Neutrophil (primary cell): ENCODE results near the gene SBNO2.

Experiments used
- H3K27ac ChIP-seq: fragments of 200-600 bp; sonication (generic); 2 replicates; pipeline ENCODE4 v1.5.1; 2016; ENCODE audit warnings: mild to moderate bottlenecking, moderate library complexity
- H3K27me3 ChIP-seq: fragments of 200-600 bp; sonication (generic); 2 replicates; pipeline ENCODE4 v1.6.0; 2016; ENCODE audit warnings: mild to moderate bottlenecking
- H3K36me3 ChIP-seq: fragments of 200-600 bp; sonication (generic); 2 replicates; pipeline ENCODE4 v1.5.1; 2017
- H3K4me1 ChIP-seq, 2 experiments: fragments of 200-600 bp in 1 of 2; sonication (generic) in 1 of 2; 1 replicate in 1 of 2; 2 replicates in 1 of 2; pipeline versions ENCODE4 v1.5.1 to v1.6.1; 2013 to 2016; ENCODE audit warnings: low read depth in 1 of 2, low read length in 1 of 2, mild to moderate bottlenecking in 1 of 2, moderate library complexity in 1 of 2; ENCODE audit not compliant: control insufficient read depth in 1 of 2, insufficient read depth in 1 of 2
- H3K4me3 ChIP-seq, 2 experiments: fragments of 200-600 bp in 1 of 2; sonication (generic) in 1 of 2; 1 replicate in 1 of 2; 2 replicates in 1 of 2; pipeline ENCODE4 v1.5.1; 2013 to 2016; ENCODE audit warnings: low read depth in 1 of 2, low read length in 1 of 2, mild to moderate bottlenecking in 1 of 2, moderate library complexity in 1 of 2
- H3K9me3 ChIP-seq: fragments of 200-600 bp; sonication (generic); 2 replicates; pipeline ENCODE4 v1.5.1; 2016
- TF ChIP-seq, protein P1 (sequence below): fragments of 200-600 bp; sonication (generic); IDR thresholded peaks from 2 replicates; pipeline ENCODE4 v1.5.1; 2016; ENCODE audit warnings: antibody characterized with exemption

The SBNO2 gene

DNA sequence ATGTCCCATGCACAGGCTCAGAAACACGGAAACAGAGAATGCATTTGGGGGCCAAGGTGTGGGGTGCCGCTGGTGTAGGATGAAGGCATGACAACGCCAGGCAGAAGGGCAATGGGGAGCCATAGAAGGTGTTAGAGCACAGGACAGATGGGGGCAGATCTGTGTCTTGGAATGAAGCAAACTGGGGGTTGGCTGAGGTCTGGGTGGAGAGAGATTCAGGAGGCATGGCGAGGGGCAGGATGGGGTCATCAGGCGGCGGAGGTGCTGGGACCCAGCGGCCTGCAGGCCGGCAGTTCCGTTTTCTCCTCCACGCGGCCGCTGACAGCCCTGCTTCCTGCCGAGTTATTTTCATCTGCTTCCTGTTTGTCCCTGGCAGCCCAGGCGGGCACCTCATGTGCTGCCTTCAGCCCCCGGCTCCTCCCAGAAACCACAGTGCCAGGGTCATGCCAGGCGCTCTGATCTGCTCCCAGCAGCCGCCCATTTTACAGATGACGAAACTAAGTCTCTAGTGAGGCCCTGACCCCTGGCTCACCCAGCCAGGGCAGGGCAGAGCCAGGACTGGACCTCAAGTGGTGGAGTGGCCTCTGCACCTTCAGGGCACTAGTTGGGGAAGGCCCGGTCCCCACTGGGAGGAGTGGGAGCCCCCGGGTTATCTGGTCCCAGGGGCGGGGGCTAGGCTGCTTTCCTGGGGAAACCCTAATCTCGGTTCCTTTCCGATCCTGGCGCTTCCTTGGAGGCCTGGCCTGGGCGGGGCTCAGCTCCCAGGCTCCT, 104.9 kb downstream of the SBNO2 start:
- TF ChIP-seq, protein P1, sequence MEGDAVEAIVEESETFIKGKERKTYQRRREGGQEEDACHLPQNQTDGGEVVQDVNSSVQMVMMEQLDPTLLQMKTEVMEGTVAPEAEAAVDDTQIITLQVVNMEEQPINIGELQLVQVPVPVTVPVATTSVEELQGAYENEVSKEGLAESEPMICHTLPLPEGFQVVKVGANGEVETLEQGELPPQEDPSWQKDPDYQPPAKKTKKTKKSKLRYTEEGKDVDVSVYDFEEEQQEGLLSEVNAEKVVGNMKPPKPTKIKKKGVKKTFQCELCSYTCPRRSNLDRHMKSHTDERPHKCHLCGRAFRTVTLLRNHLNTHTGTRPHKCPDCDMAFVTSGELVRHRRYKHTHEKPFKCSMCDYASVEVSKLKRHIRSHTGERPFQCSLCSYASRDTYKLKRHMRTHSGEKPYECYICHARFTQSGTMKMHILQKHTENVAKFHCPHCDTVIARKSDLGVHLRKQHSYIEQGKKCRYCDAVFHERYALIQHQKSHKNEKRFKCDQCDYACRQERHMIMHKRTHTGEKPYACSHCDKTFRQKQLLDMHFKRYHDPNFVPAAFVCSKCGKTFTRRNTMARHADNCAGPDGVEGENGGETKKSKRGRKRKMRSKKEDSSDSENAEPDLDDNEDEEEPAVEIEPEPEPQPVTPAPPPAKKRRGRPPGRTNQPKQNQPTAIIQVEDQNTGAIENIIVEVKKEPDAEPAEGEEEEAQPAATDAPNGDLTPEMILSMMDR: peak; percentile 65
- Histone ChIP-seq H3K27ac (peak overlapping the region; percentile 95), H3K4me1 (peaks cover 82 to 87% of the 10 kb centered on the region in 2 experiments), H3K4me3 (peak overlapping the region; percentile 96 to 98), H3K9me3 (no peaks in the 10 kb centered on the region), H3K27me3 (no peaks in the 10 kb centered on the region), H3K36me3 (peaks cover 75% of the 10 kb centered on the region)

DNA sequence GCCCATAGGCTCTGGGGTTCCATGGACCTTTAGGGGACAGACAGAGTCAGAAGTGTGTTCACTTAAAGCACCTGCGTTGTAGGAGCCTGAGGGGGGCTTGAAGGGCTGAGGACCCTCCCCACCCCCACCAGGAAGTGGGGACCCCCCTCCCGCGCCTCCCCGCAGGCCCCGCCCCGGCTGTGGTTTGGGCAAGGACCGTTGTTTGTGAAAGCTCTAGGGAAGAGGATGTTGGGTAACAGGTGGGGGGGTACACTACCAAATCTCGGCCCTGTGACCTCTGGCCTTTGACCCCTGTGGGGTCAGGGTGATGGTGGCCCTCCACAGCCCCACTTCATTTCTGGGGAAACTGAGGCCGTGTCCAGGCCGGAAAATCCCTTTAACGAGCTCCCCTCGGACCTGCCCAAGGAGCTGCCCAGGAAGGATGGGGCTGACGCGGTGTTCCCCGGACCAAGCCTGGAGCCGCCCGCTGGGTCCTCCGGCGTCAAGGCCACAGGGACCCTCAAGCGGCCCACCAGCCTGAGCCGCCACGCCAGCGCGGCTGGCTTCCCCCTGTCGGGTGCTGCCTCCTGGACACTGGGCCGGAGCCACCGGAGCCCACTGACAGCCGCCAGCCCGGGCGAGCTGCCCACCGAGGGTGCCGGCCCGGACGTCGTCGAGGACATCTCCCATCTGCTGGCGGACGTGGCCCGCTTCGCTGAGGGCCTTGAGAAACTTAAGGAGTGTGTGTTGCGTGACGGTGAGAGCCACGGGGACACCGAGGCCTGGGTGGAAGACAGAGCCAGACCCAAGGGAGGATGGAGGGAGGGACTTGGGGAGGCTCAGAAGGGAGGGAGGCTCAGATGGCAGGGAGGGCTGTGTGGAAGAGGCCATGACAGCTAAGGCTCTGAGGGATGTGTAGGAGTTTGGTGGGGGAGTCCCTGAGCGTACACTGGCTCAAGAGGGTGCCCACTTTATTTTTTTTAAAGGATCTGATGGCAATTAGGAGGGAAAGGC, 105.8 kb downstream of the SBNO2 start:
- H3K27ac ChIP-seq: peak overlapping the region; percentile 95
- H3K9me3 ChIP-seq: no peaks in the 10 kb centered on the region
- H3K27me3 ChIP-seq: no peaks in the 10 kb centered on the region
- peaks cover 75% of the 10 kb centered on the region for H3K36me3 ChIP-seq
- TF ChIP-seq, protein P1: no peak
- H3K4me3 ChIP-seq: peak overlapping the region; percentile 96 to 98
- H3K4me1 ChIP-seq: peaks cover 80 to 87% of the 10 kb centered on the region in 2 experiments

DNA sequence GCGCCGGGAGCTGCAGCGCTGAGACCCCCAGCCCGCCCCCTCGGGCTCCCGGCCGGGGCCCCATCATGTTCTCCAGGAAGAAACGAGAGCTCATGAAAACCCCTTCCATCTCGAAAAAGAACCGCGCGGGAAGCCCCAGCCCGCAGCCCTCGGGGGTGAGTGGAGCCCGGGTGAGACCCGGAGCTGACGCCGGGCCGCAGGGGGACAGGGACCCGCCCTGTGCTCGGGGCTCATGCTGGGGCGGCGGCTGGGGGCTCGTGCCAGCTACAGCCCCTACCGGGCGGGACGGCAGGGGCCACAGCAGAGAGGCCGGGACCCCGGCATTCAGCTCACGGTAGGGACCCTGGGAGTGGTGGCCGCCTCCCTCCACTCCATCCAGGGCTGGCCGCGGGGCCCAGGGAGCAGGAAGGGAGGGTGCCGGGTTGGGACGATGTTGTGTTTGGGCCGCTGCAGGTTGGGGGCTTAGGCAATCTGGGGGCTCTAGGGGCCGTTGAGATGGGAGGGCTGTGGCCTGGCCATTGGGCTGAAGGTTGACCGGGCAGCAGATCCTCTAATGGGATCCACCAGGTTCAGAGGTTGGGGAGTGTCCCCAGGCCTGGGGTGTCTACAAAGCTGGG, 106.6 kb downstream of the SBNO2 start:
- H3K9me3 ChIP-seq: no peaks in the 10 kb centered on the region
- H3K27ac ChIP-seq: peak overlapping the region; percentile 95
- peaks cover 72% of the 10 kb centered on the region for H3K36me3 ChIP-seq
- peak overlapping the region; percentile 96 to 98 for H3K4me3 ChIP-seq
- peaks cover 72 to 80% of the 10 kb centered on the region in 2 experiments for H3K4me1 ChIP-seq
- TF ChIP-seq, protein P1: no peak
- H3K27me3 ChIP-seq: no peaks in the 10 kb centered on the region

DNA sequence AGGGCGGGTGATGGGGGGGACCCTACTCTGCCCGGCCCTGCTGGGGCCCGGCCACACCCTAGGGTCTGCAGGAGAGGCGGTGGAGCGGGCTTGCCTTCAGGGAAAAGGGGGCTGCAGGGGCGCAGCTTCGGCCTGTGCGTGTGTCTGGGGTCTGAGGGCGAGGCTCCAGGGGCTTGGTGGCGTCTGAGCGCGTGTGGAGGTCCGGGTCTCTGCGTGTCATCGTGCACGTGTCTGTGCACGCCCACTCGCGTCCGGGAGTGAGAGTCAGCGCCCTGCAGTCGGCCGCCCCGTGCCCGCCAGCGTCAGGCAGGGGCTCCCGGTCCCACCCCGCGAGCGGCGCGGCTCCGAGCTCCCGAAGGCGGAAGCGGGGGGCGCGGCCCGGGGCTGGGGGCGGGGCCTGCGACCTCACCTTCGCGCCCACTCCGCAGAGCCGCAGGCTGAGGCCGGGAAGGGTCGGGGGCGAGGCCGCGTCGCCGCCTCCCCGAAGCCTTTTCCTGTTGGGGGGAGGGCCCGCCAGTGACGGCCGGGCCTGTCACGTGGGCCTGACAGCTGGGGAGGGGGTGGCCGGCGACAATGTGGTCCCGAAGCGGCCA, 107.2 kb downstream of the SBNO2 start, which contains the start of gene ARHGAP45:
Gene ARHGAP45 (plus strand): TSS at position 420 of the 593 bp plus-strand sequence. CDS start 239 bp downstream, outside the sequence.
- TF ChIP-seq, protein P1: no peak
- peaks cover 66 to 74% of the 10 kb centered on the region in 2 experiments for H3K4me1 ChIP-seq
- H3K27me3 ChIP-seq: no peaks in the 10 kb centered on the region
- peak within 1 kb of the TSS; percentile 95 for H3K27ac ChIP-seq
- H3K4me3 ChIP-seq: peak within 1 kb of the TSS; percentile 96 to 98
- peaks cover 72% of the 10 kb centered on the region for H3K36me3 ChIP-seq
- no peaks in the 10 kb centered on the region for H3K9me3 ChIP-seq
